NB4 (cell line): ENCODE data around the gene CCT6B.

Source experiments
- CTCF ChIP-seq: IDR thresholded peaks from one replicate; pipeline ENCODE4 v1.5.1; 2012; ENCODE audit warnings: low read depth, low read length
- MAX ChIP-seq: IDR thresholded peaks from 2 replicates; pipeline ENCODE4 v1.6.1; 2011; ENCODE audit warnings: low read depth, low read length
- MYC ChIP-seq: IDR thresholded peaks from 2 replicates; pipeline ENCODE4 v1.6.1; 2011; ENCODE audit warnings: low read depth, low read length
- POLR2A ChIP-seq: IDR thresholded peaks from 2 replicates; pipeline ENCODE4 v1.6.1; 2011; ENCODE audit warnings: mild to moderate bottlenecking; ENCODE audit not compliant: insufficient read length; ENCODE audit errors: extremely low read depth

GRCh38 chr17:34997355-34997862, 36.1 kb upstream of the CCT6B start:
- TF ChIP-seq POLR2A, result no peak
- no peak for TF ChIP-seq CTCF
- TF ChIP-seq MYC, result no peak
- TF ChIP-seq MAX, result no peak
